Activated naive CD4-positive, alpha-beta T cell treated with Interleukin-2 at 50 U/mL for 16 hours (primary cell): ENCODE measurements around the gene RET.

Source experiments
- DNase-seq: peaks from one replicate; pipeline ENCODE4 v3.0.0-alpha.2; 2020

RET gene

DNA sequence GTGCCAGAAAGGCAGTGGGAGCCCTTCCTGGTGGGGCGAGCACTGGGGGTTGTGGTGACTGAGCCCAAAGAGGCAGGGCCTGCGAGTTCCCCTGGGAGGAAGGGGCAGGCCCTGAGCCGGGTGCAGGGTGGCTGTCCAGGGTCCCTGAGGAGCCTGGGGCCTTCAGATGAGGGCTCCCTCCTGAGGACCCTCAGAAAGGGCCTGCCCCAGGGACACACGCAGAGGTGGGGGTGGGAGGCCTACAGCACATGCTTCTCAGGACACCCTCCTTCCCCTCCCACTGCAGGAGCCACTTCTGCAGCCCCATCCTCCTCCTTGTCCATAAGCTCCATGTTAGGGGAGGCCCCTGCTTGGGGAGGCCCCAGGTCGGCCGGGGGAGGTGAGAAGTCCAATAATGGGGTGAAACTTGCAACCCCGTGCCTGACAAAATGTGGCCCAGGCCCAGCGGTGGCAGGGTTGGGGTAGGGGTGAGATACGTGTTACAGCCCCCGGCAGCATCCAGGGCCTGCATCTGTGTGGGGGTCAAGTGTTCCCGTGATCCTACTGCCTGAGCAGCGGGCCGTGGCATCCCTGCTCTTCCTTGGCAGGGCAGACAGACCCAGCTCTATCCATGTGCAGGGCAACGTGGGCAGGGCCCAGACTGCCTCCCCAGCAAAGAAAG, 31.8 kb upstream of the RET start:
- no peak for DNase-seq

DNA sequence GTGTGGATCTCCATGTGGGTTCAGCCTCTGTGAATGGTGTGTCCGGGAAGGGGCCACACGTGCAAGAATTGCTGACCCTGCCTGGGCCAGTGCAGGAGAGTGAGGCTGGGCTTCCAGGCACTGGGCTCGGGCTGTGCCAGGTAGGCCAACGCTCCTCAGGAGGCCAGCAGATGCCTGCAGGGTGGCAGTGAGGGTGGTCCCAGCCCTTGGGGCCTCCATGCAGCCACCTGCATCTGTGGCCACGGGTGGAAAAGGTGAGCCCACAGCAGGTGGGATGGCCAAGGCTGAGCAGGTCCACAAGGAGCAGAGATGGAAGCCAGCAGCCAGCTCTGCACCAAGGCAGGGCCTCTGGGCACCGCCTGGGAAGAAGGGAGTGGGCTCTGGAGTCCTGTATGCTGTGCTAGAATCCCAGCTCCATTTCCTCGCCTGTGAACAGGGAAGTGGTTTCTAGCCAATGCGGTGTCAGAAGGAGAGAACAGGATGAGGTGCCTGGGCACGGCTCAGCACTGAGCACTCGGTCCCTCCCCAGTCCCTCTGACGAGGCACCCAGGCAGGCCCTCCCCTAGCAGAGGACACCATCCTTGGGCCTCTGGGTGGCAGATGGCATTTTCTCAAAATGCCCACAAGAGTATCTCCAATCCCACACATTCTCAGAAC, 31.1 kb upstream of the RET start:
- no peak for DNase-seq

DNA sequence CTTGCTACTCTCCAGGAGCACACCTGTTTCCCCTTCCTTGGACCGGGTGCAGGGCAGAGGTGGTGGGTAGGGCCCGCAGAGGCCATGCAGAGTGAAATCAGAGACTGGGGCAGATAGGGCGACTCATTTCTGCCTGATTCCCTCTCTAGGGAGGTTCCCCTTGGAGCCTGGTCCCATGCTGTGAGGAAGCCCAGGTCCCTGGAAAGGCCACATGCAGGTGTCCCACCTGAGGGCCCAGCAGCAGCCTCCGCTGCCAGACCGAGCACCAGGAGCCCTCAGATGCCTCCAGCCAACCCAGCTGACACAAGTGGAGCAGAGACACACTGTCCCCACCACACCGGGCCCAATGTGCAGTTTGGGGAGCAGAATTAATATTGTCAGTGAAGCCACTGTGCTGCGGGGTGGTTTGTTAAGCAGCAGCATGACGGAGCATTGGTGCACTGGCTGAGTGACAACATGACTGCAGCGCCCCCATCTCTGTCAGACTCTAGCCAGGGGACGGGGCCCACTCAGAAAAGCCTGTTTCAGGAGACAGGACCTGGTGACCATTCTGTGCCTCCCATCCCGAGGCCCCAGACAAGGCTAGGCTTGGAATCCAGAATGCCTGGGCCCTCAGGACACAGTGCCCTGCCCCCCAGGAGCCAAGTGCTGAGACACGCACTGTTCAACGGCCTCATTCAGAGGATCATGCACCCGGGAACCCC, 30.4 kb upstream of the RET start:
- no peak for DNase-seq

DNA sequence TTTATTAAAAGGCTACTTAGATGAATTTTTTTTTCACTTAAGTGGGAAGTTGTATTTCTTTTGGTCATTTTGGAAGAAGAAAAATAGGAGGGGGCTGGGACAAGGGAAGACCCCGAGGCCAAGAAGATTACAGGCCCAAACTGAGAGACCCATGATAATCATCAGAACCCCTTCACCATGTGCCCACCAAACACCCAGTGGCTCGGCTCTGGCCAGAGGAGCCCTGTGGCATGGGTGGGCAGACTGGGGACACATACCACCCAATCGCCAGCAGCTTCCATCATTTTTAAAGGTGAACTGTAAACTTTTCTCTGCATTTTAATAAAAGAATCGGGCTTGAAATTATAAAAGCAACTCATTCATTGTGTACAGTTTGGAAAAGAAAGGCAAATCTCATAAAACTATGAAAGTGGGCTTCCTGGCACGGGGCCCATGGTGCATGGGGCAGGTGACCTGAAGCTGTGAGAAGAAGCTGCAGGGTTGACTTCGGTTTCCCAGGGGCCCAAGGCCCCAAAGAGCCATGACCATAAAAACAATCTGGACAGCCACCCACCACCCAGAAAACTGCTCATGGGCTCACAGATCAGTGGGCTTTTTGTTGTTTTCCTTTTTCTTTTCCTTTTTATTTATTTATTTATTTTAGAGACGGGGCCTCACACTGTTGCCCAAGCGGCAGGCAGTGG, 29.4 kb upstream of the RET start:
- no peak for DNase-seq

DNA sequence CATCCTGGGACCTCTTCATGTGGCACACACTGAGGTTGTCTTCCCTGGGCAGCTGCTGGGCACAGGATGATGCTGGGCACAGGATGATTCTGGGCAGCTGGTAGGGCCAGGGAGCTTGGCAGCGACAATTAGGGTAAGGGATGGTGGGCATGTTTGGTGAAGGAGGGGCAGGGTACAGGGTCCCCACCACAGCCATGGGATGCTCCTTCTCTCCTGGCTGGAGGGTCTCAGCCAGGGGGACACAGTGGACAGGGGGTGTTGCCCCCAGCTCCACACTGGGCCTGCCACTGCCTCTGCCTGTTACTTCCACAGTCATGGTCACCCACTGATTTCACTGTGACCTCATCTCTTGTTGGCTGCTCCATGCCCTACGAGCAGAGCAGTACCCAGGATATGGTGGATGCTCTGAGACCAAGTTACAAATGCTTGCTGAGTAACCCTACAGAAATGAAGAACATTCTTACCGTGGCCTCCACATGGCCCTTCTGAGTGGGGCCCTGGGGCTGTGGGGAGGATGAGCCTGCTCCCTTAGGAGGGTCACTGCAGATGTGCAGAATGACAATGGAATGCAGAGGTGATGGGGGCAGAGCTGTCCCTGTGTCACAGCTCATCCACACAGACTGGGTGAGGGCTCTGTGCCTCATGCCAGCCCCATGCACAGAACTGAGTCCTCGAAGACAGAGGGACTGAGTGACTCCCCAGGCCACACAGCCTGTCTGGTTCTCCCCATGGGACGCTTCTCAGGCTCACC, 28.4 kb upstream of the RET start:
- DNase-seq, result no peak

DNA sequence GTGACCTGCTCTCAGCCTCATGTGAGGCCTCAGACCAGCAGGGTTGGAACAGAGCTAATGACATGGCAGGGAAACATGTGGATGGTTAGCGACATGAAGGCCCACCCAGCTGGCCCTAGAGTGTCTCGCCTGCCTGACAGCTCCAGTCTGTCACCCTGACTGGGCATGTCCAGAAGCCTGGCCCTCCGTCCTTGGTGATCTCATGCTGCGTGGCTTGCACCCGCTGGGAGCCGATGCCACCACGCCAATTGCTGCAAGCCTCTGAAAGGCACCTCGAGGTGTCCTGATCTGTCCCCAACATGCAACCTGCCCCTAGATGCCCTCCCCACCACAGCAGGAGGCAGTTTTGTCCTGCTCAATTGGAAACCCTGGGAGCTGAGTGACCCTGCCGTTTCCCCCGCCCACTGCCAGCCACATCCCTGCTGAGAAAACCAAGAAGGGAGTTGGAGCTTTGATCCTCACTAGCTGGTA, 27.8 kb upstream of the RET start:
- DNase-seq, result no peak

DNA sequence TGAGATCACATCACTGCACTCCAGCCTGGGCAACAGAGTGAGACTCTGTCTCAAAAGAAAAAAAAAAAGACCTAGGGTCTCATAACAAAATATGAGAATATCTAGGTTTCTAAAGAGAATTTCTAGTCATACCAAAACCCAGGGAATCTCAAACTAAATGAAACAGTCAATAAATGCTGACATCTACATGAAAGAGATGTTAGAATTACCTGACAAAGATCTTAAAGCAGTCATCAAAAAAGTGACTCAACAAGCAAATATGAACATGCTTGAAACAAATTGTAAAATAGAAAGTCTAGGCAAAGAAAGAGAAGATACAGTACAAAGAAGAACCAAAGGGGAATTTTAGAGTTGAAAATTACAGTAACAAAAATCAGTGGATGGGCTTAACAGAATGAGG, 26.9 kb upstream of the RET start:
- DNase-seq, result no peak

DNA sequence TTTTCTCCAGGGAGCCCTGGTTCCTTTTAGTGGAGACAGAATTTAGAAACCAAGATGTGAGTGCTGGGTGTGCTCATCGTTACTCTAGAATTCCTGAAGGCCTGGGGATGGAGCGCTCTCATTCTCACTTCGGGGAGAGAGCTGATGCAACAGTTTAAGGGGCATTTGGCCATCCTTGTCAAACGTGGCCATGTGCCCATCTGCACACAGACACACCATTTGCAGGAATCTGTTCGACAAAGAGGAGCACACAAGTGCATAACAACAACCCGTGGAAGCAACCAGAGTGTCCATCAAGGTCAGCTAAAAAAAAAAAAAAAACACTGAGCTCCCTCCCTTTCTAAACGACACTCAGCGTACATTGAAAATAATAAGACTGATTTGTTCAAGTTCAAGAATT, 23.0 kb upstream of the RET start:
- no peak for DNase-seq

DNA sequence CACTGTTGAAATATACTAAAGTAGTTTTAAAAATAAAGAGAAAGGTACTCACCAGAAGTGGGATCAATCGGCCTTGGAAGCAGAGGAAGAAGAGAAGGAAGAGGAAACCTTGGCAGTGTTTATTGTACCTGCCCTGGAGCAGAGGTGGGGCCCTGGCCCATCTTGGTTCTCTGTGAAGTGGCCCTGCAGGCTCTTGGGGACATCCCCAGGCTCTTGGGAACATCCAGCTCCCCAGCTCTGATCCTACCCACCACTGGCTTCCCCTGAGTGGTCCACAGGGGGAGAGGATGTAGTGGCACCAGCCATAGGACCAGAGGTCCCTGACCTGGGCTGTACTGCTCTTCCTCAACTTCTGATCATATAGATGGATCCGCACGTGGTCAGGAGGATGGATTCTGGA, 22.3 kb upstream of the RET start:
- DNase-seq, result no peak

DNA sequence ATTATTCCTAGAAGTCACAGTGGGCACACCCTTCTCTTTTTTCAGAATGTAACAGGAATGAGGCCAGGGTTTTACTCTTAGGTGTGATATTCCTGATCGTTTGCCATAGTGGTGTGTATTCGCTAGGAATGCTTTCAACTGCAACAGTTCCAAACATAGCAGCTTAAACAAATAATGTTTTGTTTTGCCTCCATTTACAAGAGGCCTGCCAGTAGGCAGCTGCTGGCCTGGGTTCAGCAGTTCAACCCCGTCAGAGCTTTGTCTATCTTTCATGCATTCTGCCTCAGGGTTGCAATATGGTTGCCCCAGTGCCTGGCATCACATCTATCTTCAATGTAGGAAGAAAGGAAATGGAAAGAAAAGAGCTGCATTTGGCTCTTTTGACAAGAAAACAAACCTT, 21.7 kb upstream of the RET start:
- DNase-seq, result no peak

DNA sequence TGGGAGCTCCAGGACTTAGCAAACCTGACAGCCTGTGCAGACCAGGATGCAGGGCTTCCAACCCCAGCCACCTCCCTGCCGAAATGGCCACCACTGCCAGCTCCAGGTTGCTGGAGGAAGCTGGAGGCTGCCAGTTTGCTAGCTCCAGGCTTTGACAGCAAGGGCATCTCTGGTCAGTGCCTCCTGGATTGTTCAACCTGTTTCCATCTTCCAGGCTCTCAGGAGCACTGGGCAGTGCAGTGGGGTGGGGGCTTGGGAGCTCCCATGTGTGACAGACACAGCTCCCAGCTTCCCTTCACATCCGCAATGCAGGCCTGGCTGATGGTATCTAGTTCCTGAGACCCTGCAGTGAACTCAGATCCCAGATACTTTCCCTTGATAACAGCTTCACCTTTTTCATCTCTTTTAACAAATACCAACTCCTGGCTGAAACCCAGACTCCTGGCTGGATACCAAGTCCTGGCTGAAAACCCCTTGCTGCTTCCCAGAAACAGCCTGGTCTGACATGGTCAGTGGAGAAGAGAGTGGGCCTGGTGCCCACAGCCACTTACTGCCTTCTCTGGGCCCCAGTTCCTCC, 20.8 kb upstream of the RET start:
- DNase-seq, result no peak

DNA sequence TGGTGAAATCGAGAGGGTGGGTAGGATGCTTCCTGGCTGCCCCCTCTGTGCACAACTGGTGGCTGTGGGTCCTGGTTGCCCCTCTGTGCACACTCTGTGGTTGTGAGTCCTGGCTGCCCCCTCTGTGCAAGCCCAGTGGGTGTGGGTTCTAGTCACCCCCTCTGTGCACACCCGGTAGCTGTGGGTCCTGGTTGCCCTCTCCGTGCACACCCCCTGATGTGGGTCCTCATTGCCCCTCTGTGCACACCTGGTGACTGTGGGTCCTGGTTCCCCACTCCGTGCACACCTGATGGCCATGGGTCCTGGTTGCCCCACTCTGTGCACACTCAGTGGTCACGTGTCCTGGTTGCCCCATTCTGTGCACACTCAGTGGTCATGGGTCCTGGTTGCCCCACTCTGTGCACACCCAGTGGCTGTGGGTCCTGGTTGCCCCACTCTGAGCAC, 20.3 kb upstream of the RET start:
- no peak for DNase-seq

DNA sequence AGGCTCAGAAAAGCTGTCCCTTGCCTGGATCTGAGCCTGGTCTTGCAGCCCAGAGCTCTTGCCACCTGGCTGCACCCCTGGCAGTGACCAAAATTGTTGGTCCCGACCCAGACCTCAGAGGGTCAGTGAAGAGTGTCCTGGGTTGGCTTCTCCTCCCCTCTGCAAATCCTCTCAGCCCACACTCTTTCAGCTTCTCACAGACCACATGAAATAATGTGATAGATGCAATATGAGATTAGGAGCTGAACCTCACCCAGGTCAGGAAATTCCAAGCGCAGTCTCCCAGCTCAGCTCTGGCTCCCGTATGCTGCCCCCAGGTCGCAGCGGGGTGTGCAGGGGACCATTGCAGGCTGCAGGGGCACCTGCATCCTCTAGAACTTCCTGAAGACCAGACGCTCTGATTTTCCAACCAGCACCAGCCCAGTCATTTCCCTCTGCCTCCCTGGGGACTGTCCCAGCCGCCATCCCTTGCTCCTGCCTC, 19.6 kb upstream of the RET start:
- no peak for DNase-seq

DNA sequence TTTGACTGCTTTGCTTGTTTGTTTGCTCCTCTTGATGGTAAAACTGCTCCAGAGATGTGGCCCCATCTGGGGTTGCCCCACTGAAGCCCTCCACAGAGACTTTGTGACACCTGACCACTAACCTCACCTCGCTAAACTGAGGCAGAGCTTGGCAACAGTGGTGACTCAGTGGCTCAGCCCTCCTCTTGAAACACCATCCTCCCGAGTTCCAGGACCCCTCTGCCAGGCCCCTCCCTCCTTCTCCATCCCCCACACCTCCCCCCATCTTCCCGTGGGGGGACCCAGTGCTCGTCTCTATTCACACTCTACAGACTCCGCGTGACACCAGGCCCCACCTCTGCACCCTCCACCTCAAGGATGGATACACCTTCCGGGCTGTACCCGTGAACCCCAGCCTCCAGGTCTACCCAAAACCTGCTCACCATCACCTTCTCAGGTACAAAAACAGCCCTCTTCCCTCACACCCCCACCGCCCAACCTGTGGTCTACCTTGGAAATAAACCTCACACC, 19.0 kb upstream of the RET start:
- DNase-seq, result no peak

DNA sequence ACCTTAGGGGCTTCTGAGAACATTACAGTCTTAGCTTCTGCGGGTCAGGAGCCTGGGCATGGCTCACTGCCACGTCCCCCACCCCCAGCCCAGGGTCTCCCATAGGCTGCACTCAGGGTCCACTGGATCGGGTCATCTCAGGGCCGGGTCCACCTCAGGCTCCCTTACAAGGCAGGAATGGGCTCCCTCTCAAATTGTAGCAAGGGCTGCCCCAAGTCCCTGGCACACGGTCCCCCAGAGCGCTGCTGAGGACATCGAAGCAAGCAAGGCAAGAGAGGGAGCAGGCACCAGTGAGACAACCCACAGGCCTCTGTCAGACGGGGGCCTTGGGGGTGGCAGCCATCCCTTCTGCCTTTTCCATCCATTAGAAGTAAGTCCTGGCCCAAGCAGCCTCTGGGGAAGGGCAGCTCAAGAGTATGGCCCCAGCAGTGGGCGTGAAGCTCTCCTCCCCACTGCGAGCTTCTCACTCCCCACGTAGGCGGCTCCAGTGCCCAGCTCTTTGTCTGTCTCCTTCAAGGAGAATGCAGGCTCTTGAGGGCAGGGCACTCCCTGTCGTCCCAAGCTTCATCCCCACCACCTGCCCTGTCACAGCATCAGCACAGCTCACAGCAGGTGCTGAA, 18.0 kb upstream of the RET start:
- DNase-seq, result no peak

DNA sequence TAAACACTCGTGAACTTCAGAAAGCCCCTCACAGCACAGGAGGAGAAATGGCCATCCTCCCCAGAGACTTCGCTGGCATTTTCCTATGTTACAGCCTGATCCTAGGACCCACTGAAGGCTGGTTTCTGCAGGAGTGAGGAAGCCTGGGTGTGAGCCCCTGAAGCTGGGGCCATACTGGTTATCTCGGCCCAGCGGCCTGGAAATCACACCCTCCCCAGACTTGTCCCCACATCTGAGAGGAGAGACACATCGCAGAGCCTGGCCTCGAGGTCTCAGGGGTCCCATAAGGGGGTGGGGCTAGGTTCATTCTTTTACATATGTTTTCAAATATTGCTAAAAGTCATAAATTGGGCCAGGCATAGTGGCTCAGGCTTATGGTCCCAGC, 17.5 kb upstream of the RET start:
- no peak for DNase-seq

DNA sequence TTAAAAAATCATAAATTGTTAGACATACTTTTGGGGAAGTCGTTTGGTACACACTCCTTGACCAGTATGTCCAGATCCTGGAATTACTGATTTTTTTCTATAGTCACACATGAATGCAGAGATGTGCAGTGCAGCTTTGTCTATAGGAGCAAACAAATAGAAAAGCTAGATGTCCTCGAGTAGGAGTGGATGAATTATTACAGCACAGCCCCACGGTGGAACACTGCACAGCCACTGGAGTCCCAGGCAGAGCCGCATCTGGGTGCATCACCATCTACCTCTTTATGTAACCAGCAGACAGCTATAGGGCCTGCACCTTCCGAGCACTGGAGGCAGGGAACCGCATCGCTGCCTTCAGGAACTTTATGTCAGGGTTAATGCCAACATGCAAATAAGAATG, 17.0 kb upstream of the RET start:
- no peak for DNase-seq

DNA sequence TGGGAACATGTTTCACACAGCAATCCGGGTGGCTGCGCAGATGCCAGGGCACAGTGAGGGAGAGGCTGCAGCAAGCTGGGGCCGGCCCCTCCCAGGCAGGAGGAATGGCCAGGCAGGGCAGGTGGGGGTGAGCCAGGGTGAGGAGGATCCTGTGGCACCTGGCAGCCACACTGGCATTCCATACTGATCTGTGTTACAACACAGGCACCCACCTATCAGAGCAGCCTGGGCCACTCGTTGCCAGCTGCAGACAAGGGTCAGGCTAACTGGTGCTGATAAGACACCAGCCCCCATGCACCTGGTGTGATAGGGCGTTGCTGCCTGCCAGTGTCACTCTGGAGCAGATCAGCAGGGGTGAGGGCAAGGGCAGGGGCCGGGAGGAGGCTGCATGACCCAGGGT, 16.6 kb upstream of the RET start:
- DNase-seq, result no peak

DNA sequence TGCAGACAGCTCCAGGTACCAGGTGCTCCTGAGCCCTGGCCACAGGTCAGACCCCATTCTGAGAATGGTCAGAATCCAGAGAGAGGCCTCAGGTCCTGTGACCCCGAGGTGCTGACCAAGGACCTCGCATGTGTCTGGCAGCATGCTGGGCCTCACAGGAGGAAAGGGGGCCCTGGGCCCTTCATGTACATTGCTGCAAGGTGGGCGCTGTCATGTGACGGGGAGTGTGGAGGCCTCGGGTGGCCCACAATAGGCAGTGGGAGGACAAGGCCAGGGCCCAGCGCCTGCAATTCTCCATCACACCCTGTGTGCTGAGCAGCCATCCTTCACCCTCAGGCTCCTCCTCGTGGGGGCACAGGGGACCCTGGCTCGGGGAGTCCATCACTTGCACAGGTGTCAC, 15.5 kb upstream of the RET start:
- no peak for DNase-seq

DNA sequence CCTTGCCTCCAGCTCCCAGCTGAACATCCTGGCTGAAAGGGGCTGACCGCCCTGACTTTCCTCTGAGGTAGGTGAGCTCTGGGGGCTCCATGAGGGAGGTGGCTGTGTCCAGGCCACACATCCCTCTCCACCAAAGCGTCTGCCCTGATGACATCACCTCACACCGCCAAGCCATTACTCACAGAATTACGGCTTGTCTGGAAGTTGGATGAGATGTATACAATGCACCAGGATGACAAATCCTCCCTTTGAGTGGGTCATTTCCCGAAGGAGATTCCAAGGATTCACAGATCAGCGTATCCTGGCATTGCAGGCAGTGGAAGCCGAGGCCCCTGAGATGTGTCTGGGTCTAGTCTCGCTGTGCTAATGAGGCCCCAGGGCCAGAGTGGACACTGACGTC, 15.1 kb upstream of the RET start:
- no peak for DNase-seq

DNA sequence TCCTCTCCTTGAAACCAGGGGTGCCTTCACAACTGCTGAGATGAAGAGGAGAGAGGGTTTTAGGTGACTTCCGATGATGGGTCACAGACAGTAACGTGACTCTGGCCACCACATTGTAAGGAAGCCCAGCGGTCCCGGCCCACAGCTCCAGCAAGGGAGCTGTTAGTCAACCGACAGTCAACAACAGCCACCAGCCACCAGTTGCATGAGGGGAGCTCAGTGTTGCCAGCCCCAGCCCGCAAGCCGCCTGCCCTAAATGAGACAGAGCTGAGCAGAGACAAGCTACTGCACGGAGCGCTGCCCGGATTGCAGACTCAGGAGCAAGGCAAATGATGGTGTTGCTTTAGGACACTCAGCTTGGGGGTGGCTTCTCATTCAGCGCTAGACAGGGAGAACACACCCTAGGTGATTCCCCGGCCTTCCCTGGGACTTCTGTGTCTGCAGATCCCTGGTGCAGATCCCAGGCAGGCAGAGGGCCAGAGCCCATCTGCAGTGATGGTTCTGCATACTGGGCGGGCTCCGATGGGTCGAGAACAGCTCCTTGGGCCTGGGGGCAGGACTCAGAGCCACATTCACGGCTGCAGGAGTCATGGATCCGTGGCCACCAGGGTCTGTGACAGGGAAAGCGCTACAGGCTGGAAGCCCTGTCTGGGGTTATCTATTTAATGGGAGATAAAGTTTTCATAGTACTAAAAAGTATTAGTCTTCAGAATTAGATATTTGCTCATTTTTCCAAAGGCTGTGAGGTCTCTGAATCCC, 14.3 kb upstream of the RET start:
- no peak for DNase-seq
